ENCODE data around the gene PRKAB2.
"Not testable (repeated sequence)": the region's sequence is repeated elsewhere in the genome, so short reads cannot be mapped to it uniquely, and the experiment has no call there.

The PRKAB2 gene

GRCh38 chr1:147171399-147172167 lies 687 bp downstream of the PRKAB2 start:
- no peak for DNase-seq (ENCODE audit: low read depth in 1 of 2, low spot score in 1 of 2)

DNA sequence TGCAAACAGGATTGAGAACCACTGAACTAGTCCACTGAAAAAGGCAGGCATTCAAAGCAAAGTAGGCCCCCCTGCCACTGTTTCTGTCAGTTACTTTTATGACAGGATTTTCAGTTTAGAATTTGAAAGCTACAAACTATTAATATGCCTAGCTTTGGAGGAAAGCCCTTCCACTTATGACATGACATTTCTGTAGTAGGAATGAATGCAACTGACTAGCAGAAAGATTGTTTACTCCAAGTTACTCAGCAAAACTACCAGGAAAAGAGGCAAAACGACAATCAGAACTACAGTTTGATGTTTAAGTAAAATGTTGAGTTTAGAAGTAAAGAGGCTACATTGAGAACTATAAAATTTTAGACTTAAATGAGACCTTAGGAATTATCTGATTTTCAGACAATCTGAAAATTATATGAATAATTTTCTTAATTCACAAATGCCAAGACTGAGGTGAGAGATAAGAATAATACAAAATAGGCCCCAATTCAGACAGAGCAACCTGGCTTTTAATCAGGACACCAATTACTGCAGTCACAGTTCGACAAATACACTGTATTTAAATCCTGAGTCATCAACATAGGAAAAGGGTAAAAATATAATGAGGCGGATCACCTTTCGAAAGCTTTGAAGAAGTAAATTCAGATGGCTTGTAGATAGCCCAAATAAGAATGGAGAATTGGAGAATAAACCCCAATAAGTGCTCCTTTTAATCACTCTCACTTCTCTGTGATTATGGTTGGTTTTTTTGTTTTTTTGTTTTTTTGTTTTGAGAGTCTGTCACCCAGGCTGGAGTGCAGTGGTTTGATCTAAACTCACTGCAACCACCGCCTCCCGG lies 2.2 kb downstream of the PRKAB2 start:
- DNase-seq (ENCODE audit: low read depth in 1 of 2, low spot score in 1 of 2), result no peak

GRCh38 chr1:147169171-147169570 lies 3.1 kb downstream of the PRKAB2 start:
- no peak for DNase-seq (ENCODE audit: low read depth in 1 of 2, low spot score in 1 of 2)

DNA sequence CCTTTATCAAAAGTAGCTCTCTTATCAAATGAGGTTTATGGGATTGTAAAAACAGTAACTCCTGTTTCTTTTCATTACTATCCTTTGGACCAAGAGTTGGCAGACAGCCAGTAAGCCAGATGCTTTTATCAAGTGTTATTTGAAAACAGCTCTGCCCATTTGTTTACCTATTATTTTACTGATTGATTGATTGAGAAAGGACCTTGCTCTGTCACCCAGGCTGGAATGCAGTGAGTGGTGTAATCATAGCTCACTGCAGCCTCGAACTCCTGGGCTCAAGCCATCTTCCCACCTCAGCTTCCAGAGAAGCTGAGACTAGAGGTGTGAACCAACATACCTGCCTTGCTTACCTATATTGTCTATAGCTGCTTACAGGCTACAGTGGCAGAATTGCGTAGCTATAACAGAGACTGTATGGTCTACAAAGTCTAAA lies 3.6 kb downstream of the PRKAB2 start:
- no peak for DNase-seq (ENCODE audit: low read depth in 1 of 2, low spot score in 1 of 2)

DNA sequence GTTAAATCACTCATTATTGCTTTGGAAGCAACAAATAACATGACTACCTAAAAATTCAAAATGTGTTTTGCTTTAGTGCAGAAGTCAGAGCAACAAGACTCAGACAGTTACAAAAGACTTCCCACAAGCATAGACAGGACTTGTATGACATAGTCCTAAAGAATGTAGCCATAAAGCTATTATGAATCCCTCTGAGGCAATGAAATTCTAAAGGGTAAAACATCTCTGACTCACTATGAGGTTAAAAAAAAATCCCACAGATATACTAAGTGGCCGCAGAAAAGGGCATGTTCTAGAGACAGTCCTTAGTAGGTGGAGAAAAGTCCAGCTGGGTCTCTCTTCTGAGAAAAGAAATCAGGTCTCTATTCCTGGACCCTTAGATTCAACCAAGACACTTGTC lies 4.9 kb downstream of the PRKAB2 start:
- no peak for DNase-seq (ENCODE audit: low read depth in 1 of 2, low spot score in 1 of 2)

DNA sequence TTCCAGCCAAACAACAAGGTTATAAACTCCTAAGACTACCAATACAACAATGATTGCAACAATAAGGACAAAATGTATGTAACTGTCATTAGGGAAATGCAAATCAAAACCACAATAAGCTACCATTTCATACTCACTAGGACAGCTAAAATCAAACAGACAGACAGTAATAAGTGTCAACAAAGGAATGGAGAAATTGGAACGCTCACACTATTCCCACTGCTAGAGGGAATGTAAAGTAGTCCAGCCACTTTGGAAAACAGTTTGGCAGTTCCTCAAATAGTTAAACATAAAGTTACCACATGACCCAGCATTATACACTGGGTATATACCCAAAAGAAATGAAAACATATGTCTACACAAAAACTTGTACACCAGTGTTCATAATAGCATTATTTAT lies 9.3 kb downstream of the PRKAB2 start:
- DNase-seq (ENCODE audit: low read depth in 1 of 2, low spot score in 1 of 2), result no peak

DNA sequence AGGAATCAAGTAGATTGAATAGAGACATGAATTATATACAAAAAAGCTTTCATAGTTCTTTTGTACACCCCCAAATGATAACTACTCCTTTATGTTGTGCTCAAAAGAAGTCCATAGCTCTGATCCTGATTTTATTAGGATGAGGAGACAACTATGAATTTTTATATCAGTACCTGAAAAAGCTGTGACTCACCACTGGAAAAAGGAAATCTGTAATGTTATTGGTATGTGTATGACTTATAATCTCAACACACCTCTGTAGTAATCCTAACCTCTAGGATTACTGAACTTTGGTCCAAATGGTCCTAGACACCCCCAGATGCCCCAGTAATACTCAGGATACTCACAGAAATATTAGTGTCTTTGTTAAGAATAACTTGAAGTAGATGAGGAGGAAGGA lies 10.2 kb downstream of the PRKAB2 start:
- DNase-seq (ENCODE audit: low read depth in 1 of 2, low spot score in 1 of 2), result no peak

GRCh38 chr1:147157116-147157515 lies 15.2 kb downstream of the PRKAB2 start:
- not testable (repeated sequence) for DNase-seq (ENCODE audit: low read depth in 1 of 2, low spot score in 1 of 2)

- DNase-seq (ENCODE audit: low read depth in 1 of 2, low spot score in 1 of 2), result no peak
Observed at GRCh38 chr1:147156642-147157041, 15.6 kb downstream of the PRKAB2 start.

- DNase-seq (ENCODE audit: low read depth in 1 of 2, low spot score in 1 of 2), result no peak
Observed at GRCh38 chr1:147152772-147153171, 19.5 kb downstream of the PRKAB2 start.

GRCh38 chr1:147151244-147151643 lies 21.0 kb downstream of the PRKAB2 start:
- DNase-seq (ENCODE audit: low read depth in 1 of 2, low spot score in 1 of 2), result no peak

DNA sequence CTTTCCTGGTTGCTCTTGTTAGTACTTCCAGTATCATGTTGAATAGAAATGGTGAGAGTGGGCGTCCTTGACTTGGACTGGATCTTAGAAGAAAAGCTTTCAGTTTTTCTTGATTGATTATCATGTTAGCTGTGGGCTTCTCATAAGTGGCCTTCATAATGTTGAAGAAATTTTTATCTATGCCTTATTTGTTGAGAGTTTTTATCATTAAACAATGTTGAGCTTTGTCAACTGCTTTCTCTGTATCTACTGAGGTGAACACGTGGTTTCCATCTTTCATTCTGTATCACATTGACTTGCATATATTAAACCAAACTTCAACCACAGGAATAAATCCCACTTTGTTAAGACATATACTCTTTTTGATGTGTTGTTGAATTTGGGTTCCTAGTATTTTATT lies 29.4 kb downstream of the PRKAB2 start:
- DNase-seq (ENCODE audit: low read depth in 1 of 2, low spot score in 1 of 2), result no peak

- not testable (repeated sequence) for DNase-seq (ENCODE audit: low read depth in 1 of 2, low spot score in 1 of 2)
Observed at GRCh38 chr1:147130721-147131120, 41.5 kb downstream of the PRKAB2 start.

DNA sequence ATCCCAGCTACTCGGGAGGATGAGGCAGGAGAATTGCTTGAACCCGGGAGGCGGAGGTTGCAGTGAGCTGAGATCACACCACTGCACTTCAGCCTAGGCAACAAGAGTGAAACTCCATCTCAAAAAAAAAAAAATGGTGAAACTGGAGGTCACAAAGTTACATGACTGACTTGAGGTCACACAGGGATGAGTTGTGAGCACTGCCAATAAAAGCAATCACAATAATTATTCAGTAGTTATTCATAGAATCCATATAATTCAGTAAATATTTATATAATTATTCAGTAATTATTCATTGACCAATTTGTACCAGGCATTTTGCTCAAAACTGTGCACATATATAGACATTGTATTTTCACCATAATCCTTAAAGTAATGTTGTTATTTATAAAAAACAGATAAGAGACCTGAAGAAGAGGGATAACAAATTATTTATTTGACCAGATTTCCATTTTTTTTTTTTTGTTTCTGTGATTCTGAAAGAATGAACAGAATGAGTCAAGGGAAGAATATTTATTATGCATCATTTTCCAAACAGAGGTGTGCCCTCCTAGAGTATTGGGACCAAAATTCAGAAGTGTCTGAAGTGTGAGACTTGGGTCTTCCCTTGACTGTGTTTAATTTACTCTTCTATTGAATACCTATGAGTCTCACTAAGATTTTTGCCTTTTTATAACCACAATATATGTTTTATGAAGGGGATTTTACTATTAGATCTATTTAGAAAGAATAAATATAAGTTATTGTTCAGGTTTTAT lies 43.0 kb downstream of the PRKAB2 start:
- no peak for DNase-seq (ENCODE audit: low read depth in 1 of 2, low spot score in 1 of 2)

GRCh38 chr1:147124266-147124665 lies 48.0 kb downstream of the PRKAB2 start:
- no peak for DNase-seq (ENCODE audit: low read depth in 1 of 2, low spot score in 1 of 2)

DNA sequence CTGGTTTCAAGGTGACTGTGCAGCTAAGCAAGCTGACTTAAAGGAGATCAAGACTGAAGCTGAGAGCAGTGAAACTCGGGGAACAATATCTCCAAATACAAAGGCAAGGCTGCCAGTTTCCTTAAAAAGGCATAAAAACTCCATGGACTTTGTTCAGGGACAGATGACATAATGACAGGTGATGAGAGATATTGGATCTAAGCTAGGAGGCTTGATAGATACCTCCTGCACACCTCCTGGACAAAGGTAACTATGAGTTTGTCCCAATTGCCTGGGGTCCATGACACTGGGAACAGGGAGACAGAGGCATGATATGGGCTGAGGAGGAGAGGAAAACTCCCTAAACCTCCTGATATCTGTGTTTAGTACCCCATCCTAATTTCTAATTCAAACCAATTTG lies 55.2 kb downstream of the PRKAB2 start:
- no peak for DNase-seq (ENCODE audit: low read depth in 1 of 2, low spot score in 1 of 2)

DNA sequence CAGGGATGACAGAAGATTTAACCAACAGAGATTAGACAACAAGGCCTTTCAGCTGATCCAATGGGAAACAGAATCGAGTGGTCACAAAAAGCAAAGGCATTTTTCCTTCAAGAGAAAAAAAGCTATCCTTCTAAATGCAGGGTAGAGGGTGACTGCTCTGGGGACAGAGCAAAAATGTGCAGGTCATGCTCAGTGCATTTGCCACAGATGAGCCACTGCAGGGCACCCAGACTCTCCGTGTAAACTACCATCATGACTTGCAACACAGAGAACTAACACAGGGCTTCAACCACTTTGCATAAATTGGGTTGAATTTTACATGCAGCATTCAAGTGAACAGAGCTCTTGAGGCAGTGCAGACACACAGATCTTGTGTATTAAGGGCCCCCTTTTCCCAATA lies 56.8 kb downstream of the PRKAB2 start:
- no peak for DNase-seq (ENCODE audit: low read depth in 1 of 2, low spot score in 1 of 2)

DNA sequence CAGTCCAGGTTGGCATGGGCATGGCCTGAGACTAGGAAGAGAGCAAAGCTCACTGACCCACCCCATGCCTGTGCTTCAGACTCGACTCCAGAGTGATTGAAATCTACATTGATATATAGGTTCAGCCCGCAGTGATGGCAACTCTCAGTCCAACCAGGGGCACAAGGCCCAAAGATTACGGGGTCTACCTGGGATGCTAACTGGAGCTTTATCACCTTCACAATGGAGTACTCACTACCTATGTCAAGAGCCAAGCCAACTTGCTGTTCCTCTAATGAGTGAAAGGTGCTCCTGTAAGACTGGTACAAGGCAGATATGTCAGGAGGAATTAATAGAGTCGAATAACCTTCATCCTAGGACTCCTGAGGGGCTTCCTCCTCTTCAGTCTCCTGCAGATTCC lies 57.2 kb downstream of the PRKAB2 start:
- DNase-seq (ENCODE audit: low read depth in 1 of 2, low spot score in 1 of 2), result not testable (repeated sequence)

GRCh38 chr1:147114353-147114752 lies 57.9 kb downstream of the PRKAB2 start:
- DNase-seq (ENCODE audit: low read depth in 1 of 2, low spot score in 1 of 2), result not testable (repeated sequence)

GRCh38 chr1:147111381-147112130 lies 60.7 kb downstream of the PRKAB2 start:
- DNase-seq (ENCODE audit: low read depth in 1 of 2, low spot score in 1 of 2), result no peak

GRCh38 chr1:147110872-147111271 lies 61.4 kb downstream of the PRKAB2 start:
- DNase-seq (ENCODE audit: low read depth in 1 of 2, low spot score in 1 of 2), result no peak
